Immature natural killer cell (primary cell): Measurements from ENCODE around the gene DOC2A. TPM values are rescaled to one million over a fixed set of nuclear protein-coding genes. Genes with fewer than 3 reads are reported as not detected.

Source experiments
- DNase-seq, 3 donors: peaks; one replicate each; pipeline ENCODE4 v3.0.0; 2022; ENCODE audit warnings: mixed read lengths in 1 of 3
- H3K27ac Mint-ChIP-seq, 6 donors: one replicate each; pipeline ENCODE4 v1.8.0; 2020; ENCODE audit warnings: mixed read lengths in 6 of 6, mild to moderate bottlenecking in 5 of 6, inconsistent platforms in 4 of 6, moderate library complexity in 3 of 6
- H3K27me3 Mint-ChIP-seq, 3 donors: one replicate each; pipeline ENCODE4 v1.8.0; 2020 to 2021; ENCODE audit warnings: low read depth in 3 of 3, mild to moderate bottlenecking in 3 of 3, mixed read lengths in 3 of 3, moderate library complexity in 3 of 3, inconsistent platforms in 1 of 3
- H3K36me3 Mint-ChIP-seq, 3 donors: one replicate each; pipeline ENCODE4 v1.8.0; 2020; ENCODE audit warnings: mixed read lengths in 3 of 3, inconsistent platforms in 2 of 3, mild to moderate bottlenecking in 2 of 3
- H3K4me1 Mint-ChIP-seq, 2 donors: one replicate each; pipeline ENCODE4 v1.8.0; 2020; ENCODE audit warnings: inconsistent platforms in 2 of 2, mild to moderate bottlenecking in 2 of 2, mixed read lengths in 2 of 2, moderate library complexity in 1 of 2
- H3K4me3 Mint-ChIP-seq, 5 donors: one replicate each; pipeline ENCODE4 v1.8.0; 2020; ENCODE audit warnings: mild to moderate bottlenecking in 5 of 5, mixed read lengths in 5 of 5, inconsistent platforms in 3 of 5, moderate library complexity in 3 of 5
- H3K9me3 Mint-ChIP-seq, 6 donors: one replicate each; pipeline ENCODE4 v1.8.0; 2020; ENCODE audit warnings: mild to moderate bottlenecking in 6 of 6, mixed read lengths in 6 of 6, inconsistent platforms in 4 of 6, moderate library complexity in 3 of 6
- polyA plus RNA-seq, 3 donors: library from polyadenylated mRNA; unstranded; fragments of 300-500 nt; fragmentation: Illumina TruSeq; gene quantifications; one replicate each; pipeline ENCODE4 v1.2.3, GENCODE V29; 2021

The DOC2A gene
- polyA plus RNA-seq, 3 donors from 2014 or later = not detected

DNA sequence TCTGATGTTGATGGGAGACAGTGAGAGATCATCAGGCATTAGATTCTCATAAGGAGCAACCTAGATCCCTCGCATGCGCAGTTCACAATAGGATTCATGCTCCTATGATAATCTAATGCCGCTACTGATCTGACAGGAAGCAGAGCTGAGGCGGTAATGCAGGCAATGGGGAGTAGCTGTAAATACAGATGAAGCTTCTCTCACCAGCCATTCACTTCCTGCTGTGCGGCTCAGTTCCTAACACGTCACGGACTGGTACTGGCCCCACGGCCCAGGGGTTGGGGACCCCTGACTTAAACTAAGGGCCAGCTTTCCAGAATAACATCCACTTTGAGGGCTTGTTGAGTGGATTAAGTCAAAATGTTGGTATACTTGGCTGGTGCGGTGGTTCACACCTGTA, 51.5 kb downstream of the DOC2A start:
- Mint-ChIP-seq H3K27me3 (peaks cover 0 to 4% (median 2%) of the 10 kb centered on the region in 3 donors), H3K36me3 (no peaks in the 10 kb centered on the region), H3K4me3 (no peak overlapping the region), H3K27ac (no peak overlapping the region), H3K4me1 (peaks cover 18 to 22% of the 10 kb centered on the region in 2 donors), H3K9me3 (no peaks in the 10 kb centered on the region)
- DNase-seq = no peak

- peaks cover 0 to 4% (median 2%) of the 10 kb centered on the region in 3 donors for H3K27me3 Mint-ChIP-seq
- H3K9me3 Mint-ChIP-seq = no peaks in the 10 kb centered on the region
- H3K36me3 Mint-ChIP-seq = no peaks in the 10 kb centered on the region
- peaks cover 18 to 22% of the 10 kb centered on the region in 2 donors for H3K4me1 Mint-ChIP-seq
- no peak for DNase-seq
- no peak overlapping the region for H3K4me3 Mint-ChIP-seq
- peak overlapping the region in 1 of 6 donors; percentile 21 for H3K27ac Mint-ChIP-seq
Measured at GRCh38 chr16:29958756-29959155, 52.1 kb downstream of the DOC2A start.

Other genes starting within 250 kb of the DOC2A start
- not detected for gene ZG16, start 232.8 kb downstream of the DOC2A start, polyA plus RNA-seq
- 10 to 100 TPM; 33.1 to 45.2 (median 33.3) TPM for gene KIF22, start 220.3 kb downstream of the DOC2A start, polyA plus RNA-seq
- 10 to 100 TPM; 49.2 to 54.8 (median 52.7) TPM for gene MAZ, start 204.5 kb downstream of the DOC2A start, polyA plus RNA-seq
- not detected for gene PRRT2, start 198.8 kb downstream of the DOC2A start, polyA plus RNA-seq
- 10 to 100 TPM; 44.8 to 55.2 (median 46.1) TPM for gene PAGR1, start 194.9 kb downstream of the DOC2A start, polyA plus RNA-seq
- gene MVP, start 190.6 kb downstream of the DOC2A start, polyA plus RNA-seq = 100 to 1,000 TPM; 103 to 195 (median 142) TPM
- gene CDIPT, start 147.8 kb downstream of the DOC2A start, polyA plus RNA-seq = 100 to 1,000 TPM in 2 of 3 donors, 10 to 100 TPM in 1; 77.6 to 115 (median 110) TPM
- gene SEZ6L2, start 111.5 kb downstream of the DOC2A start, polyA plus RNA-seq = not detected
- not detected for gene ASPHD1, start 110.5 kb downstream of the DOC2A start, polyA plus RNA-seq
- gene KCTD13, start 84.8 kb downstream of the DOC2A start, polyA plus RNA-seq = 10 to 100 TPM in 1 of 3 donors, 1 to 10 TPM in 2; 3.5 to 13.8 (median 9.2) TPM
- gene TMEM219, start 48.9 kb downstream of the DOC2A start, polyA plus RNA-seq = 100 to 1,000 TPM; 157 to 243 (median 216) TPM
- gene TAOK2, start 37.2 kb downstream of the DOC2A start, polyA plus RNA-seq = 10 to 100 TPM in 1 of 3 donors, 1 to 10 TPM in 2; 2.1 to 10.7 (median 3.0) TPM
- 10 to 100 TPM; 14.1 to 23.5 (median 18.9) TPM for gene HIRIP3, start 15.4 kb downstream of the DOC2A start, polyA plus RNA-seq
- gene INO80E, start 14.8 kb downstream of the DOC2A start, polyA plus RNA-seq = 1 to 10 TPM; 7.4 to 7.9 (median 7.7) TPM
- not detected for gene C16orf92, start 12.2 kb upstream of the DOC2A start, polyA plus RNA-seq
- gene TLCD3B, start 20.2 kb upstream of the DOC2A start, polyA plus RNA-seq = not detected
- 1,000 to 10,000 TPM in 2 of 3 donors, 100 to 1,000 TPM in 1; 741 to 1,156 (median 1,018) TPM for gene ALDOA, start 54.7 kb upstream of the DOC2A start, polyA plus RNA-seq
- gene PPP4C, start 65.0 kb upstream of the DOC2A start, polyA plus RNA-seq = 100 to 1,000 TPM; 244 to 365 (median 317) TPM
- not detected for gene TBX6, start 80.9 kb upstream of the DOC2A start, polyA plus RNA-seq
- 100 to 1,000 TPM; 248 to 354 (median 284) TPM for gene YPEL3, start 85.2 kb upstream of the DOC2A start, polyA plus RNA-seq
- gene GDPD3, start 102.5 kb upstream of the DOC2A start, polyA plus RNA-seq = not detected
- 1 to 10 TPM; 4.3 to 6.4 (median 5.8) TPM for gene MAPK3, start 112.2 kb upstream of the DOC2A start, polyA plus RNA-seq
- 1,000 to 10,000 TPM; 1,282 to 1,713 (median 1,680) TPM for gene CORO1A, start 172.6 kb upstream of the DOC2A start, polyA plus RNA-seq
- 100 to 1,000 TPM; 141 to 239 (median 203) TPM for gene BOLA2B, start 182.6 kb upstream of the DOC2A start, polyA plus RNA-seq
- 100 to 1,000 TPM in 1 of 3 donors, 10 to 100 TPM in 2; 91.2 to 113 (median 99.6) TPM for gene SLX1A, start 182.8 kb upstream of the DOC2A start, polyA plus RNA-seq
- 1 to 10 TPM; 1.4 to 3.1 (median 2.7) TPM for gene SULT1A3, start 188.2 kb upstream of the DOC2A start, polyA plus RNA-seq
- under 1 TPM in 1 of 3 donors, not detected in 2; 0.43 TPM for gene NPIPB13, start 237.5 kb upstream of the DOC2A start, polyA plus RNA-seq